ENCODE measurements around the gene NTNG1.

The NTNG1 gene

DNA sequence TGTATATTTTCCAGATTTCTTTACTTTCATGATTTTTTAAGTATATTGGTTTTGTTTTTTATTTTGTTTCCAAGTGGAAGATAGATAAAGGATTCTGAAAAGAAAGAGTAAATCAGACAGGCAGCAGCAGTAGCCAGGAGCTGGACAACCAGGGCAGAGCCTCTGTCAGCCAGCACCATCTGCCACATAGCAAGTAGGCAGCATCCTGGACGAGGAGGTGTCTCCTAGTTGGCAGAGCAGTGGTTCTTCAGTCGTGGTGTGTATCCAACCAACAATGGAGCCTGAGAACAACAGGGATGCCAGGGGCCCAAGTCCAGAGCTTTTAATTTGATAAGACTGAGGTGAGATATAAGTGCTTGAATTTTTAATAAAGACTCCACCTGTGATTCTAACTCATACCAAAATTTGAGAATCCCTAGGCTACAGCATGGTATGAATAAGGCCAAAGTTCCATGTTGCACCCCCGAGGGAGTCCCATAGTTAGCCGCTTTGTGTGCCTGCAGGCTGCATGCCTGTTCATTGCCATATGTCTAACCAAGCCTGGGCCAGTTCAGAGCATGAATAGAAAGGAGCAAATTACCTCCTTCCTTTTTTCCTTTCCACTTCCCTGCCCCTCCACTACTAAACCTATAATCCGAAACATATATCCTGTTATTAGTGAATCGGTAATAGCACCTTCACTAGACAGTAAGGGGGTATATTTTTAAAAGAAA lies 153.2 kb downstream of the NTNG1 start:
- Histone ChIP-seq H4K20me1 (ENCODE audit: insufficient read depth, low read length) (no peaks in the 10 kb centered on the region), H3K27ac (ENCODE audit: low read length) (no peak overlapping the region), H3K79me2 (ENCODE audit: low read length) (no peaks in the 10 kb centered on the region), H3K4me1 (ENCODE audit: low read length) (no peaks in the 10 kb centered on the region), H3K4me3 (ENCODE audit: low read length) (no peak overlapping the region), H3K36me3 (replicated peaks; ENCODE audit: insufficient read depth, low read length) (no peaks in the 10 kb centered on the region), H3K9me3 (replicated peaks; ENCODE audit: insufficient read depth, low read length) (no peaks in the 10 kb centered on the region), H3F3A (ENCODE audit: insufficient read depth, low read length) (no peaks in the 10 kb centered on the region), H3K9ac (ENCODE audit: low read length) (no peak overlapping the region), H3K4me2 (ENCODE audit: low read depth, low read length) (no peak overlapping the region), H3K27me3 (replicated peaks; ENCODE audit: insufficient read depth, low read length) (no peaks in the 10 kb centered on the region), H3K9me2 (replicated peaks; ENCODE audit: insufficient read depth, low read length) (no peaks in the 10 kb centered on the region), H2AFZ (ENCODE audit: low read length) (no peak overlapping the region)
- TF ChIP-seq EZH2 (optimal IDR thresholded peaks at IDR 0.05; ENCODE audit: low read depth, low read length) (no peak), EZH2phosphoT487 (IDR thresholded peaks at IDR 0.05; ENCODE audit: low read length) (no peak)
- TF ChIP-seq, protein P1, sequence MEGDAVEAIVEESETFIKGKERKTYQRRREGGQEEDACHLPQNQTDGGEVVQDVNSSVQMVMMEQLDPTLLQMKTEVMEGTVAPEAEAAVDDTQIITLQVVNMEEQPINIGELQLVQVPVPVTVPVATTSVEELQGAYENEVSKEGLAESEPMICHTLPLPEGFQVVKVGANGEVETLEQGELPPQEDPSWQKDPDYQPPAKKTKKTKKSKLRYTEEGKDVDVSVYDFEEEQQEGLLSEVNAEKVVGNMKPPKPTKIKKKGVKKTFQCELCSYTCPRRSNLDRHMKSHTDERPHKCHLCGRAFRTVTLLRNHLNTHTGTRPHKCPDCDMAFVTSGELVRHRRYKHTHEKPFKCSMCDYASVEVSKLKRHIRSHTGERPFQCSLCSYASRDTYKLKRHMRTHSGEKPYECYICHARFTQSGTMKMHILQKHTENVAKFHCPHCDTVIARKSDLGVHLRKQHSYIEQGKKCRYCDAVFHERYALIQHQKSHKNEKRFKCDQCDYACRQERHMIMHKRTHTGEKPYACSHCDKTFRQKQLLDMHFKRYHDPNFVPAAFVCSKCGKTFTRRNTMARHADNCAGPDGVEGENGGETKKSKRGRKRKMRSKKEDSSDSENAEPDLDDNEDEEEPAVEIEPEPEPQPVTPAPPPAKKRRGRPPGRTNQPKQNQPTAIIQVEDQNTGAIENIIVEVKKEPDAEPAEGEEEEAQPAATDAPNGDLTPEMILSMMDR (IDR thresholded peaks at IDR 0.05; ENCODE audit: low read length): no peak
- DNase-seq: no peak

DNA sequence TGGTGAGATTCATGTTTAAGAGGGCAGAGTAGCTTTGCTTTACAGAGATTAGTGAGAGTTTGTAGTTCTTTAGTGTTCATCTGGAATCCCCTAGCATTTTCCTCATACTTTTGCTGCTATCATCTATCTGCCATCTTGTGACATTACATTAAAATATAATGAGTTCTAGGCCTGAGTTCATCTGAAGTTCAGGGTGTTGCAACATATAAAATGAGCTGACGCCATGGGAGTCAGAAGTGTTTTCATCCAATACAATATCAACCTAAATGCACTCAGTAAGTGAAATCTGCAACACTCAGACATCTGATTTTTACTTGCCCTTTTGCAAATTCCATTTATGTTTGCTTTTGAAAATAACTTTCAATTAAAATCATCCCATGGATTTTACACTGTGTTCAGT lies 153.8 kb downstream of the NTNG1 start:
- DNase-seq: no peak
- no peaks in the 10 kb centered on the region for H3K9me3 ChIP-seq (replicated peaks; ENCODE audit: insufficient read depth, low read length)
- no peaks in the 10 kb centered on the region for H3K9me2 ChIP-seq (replicated peaks; ENCODE audit: insufficient read depth, low read length)
- H3K4me1 ChIP-seq (ENCODE audit: low read length): no peaks in the 10 kb centered on the region
- no peaks in the 10 kb centered on the region for H3K27me3 ChIP-seq (replicated peaks; ENCODE audit: insufficient read depth, low read length)
- no peaks in the 10 kb centered on the region for H4K20me1 ChIP-seq (ENCODE audit: insufficient read depth, low read length)
- H3K79me2 ChIP-seq (ENCODE audit: low read length): no peaks in the 10 kb centered on the region
- TF ChIP-seq EZH2phosphoT487 (IDR thresholded peaks at IDR 0.05; ENCODE audit: low read length) (no peak), EZH2 (optimal IDR thresholded peaks at IDR 0.05; ENCODE audit: low read depth, low read length) (no peak)
- TF ChIP-seq, protein P1 (IDR thresholded peaks at IDR 0.05; ENCODE audit: low read length): no peak
- no peaks in the 10 kb centered on the region for H3K36me3 ChIP-seq (replicated peaks; ENCODE audit: insufficient read depth, low read length)
- H3K9ac ChIP-seq (ENCODE audit: low read length): no peak overlapping the region
- H3K27ac ChIP-seq (ENCODE audit: low read length): no peak overlapping the region
- no peak overlapping the region for H2AFZ ChIP-seq (ENCODE audit: low read length)
- H3K4me2 ChIP-seq (ENCODE audit: low read depth, low read length): no peak overlapping the region
- no peak overlapping the region for H3K4me3 ChIP-seq (ENCODE audit: low read length)
- no peaks in the 10 kb centered on the region for H3F3A ChIP-seq (ENCODE audit: insufficient read depth, low read length)

DNA sequence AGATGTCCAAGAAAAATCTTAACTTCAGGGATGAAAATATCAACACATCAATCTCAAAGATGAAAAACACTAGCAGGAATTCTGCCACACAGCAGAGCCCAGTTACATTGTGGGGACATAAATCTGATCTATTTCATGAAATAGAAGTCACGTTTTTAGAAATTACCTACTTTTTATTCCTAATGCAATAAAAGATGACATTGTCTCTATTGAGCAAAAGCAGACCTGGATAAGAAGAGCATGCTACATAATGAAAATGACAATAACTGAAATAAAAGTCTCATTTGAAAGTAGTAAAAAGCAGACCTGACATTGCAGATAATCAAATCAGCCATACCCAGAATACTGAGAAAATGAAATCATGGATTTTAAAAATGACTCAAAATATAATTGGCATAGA lies 156.8 kb downstream of the NTNG1 start:
- H3K9ac ChIP-seq (ENCODE audit: low read length): no peak overlapping the region

More for the DNA sequence above, 156.8 kb downstream of the NTNG1 start:
- TF ChIP-seq EZH2phosphoT487 (IDR thresholded peaks at IDR 0.05; ENCODE audit: low read length) (no peak), EZH2 (optimal IDR thresholded peaks at IDR 0.05; ENCODE audit: low read depth, low read length) (no peak)
- TF ChIP-seq, protein P1 (IDR thresholded peaks at IDR 0.05; ENCODE audit: low read length): no peak
- Histone ChIP-seq H3K4me3 (ENCODE audit: low read length) (no peak overlapping the region), H3K27me3 (replicated peaks; ENCODE audit: insufficient read depth, low read length) (no peaks in the 10 kb centered on the region), H3K9me3 (replicated peaks; ENCODE audit: insufficient read depth, low read length) (no peaks in the 10 kb centered on the region), H3K27ac (ENCODE audit: low read length) (no peak overlapping the region), H3K4me1 (ENCODE audit: low read length) (no peaks in the 10 kb centered on the region), H3F3A (ENCODE audit: insufficient read depth, low read length) (no peaks in the 10 kb centered on the region), H3K36me3 (replicated peaks; ENCODE audit: insufficient read depth, low read length) (no peaks in the 10 kb centered on the region), H3K79me2 (ENCODE audit: low read length) (no peaks in the 10 kb centered on the region), H3K9me2 (replicated peaks; ENCODE audit: insufficient read depth, low read length) (no peaks in the 10 kb centered on the region), H2AFZ (ENCODE audit: low read length) (no peak overlapping the region), H3K4me2 (ENCODE audit: low read depth, low read length) (no peak overlapping the region), H4K20me1 (ENCODE audit: insufficient read depth, low read length) (no peaks in the 10 kb centered on the region)
- DNase-seq: no peak

All from MM.1S (cell line).